Loucy (cell line): ENCODE results near the gene CNOT8.

Source experiments
- H2AFZ ChIP-seq: fragments of 200-600 bp; sonication (generic); 2 replicates; pipeline ENCODE4 v1.6.0; 2016; ENCODE audit warnings: antibody characterized with exemption, mild to moderate bottlenecking, low read length, moderate library complexity
- H3F3A ChIP-seq: fragments of 200-600 bp; 2 replicates; pipeline ENCODE4 v1.6.0; 2016; ENCODE audit warnings: antibody characterized with exemption, low read depth, mild to moderate bottlenecking
- H3K27me3 ChIP-seq: fragments of 200-600 bp; sonication (generic); 2 replicates; pipeline ENCODE4 v1.6.1; 2014; ENCODE audit warnings: low read length, mild to moderate bottlenecking; ENCODE audit not compliant: insufficient read depth, poor library complexity, severe bottlenecking
- H3K36me3 ChIP-seq: fragments of 200-600 bp; sonication (generic); 2 replicates; pipeline ENCODE4 v1.6.1; 2016; ENCODE audit warnings: low read length; ENCODE audit not compliant: insufficient read depth
- H3K4me1 ChIP-seq: fragments of 200-600 bp; sonication (generic); 2 replicates; pipeline ENCODE4 v1.5.1; 2014; ENCODE audit warnings: low read length, mild to moderate bottlenecking; ENCODE audit not compliant: insufficient read depth, poor library complexity, severe bottlenecking
- H3K4me2 ChIP-seq: fragments of 200-600 bp; sonication (generic); 2 replicates; pipeline ENCODE4 v1.6.0; 2014; ENCODE audit warnings: antibody characterized with exemption, low read length, low read depth, mild to moderate bottlenecking; ENCODE audit not compliant: poor library complexity, severe bottlenecking
- H3K4me3 ChIP-seq: fragments of 200-600 bp; sonication (generic); 2 replicates; pipeline ENCODE4 v1.5.1; 2014; ENCODE audit warnings: low read length, mild to moderate bottlenecking, mixed read lengths; ENCODE audit not compliant: poor library complexity, severe bottlenecking
- H3K79me2 ChIP-seq: fragments of 200-600 bp; sonication (generic); 2 replicates; pipeline ENCODE4 v1.6.1; 2014; ENCODE audit warnings: low read length; ENCODE audit not compliant: insufficient read depth
- H3K9ac ChIP-seq: fragments of 200-600 bp; sonication (generic); 2 replicates; pipeline ENCODE4 v1.6.0; 2014; ENCODE audit warnings: mild to moderate bottlenecking, low read depth, low read length, moderate library complexity; ENCODE audit not compliant: poor library complexity, severe bottlenecking
- H3K9me2 ChIP-seq: fragments of 200-600 bp; sonication (generic); replicated peaks from 2 replicates; pipeline ENCODE4 v1.6.1; 2016; ENCODE audit warnings: low read depth, low read length, mixed read lengths
- H3K9me3 ChIP-seq: fragments of 200-600 bp; sonication (generic); 2 replicates; pipeline ENCODE4 v1.6.1; 2014; ENCODE audit warnings: mild to moderate bottlenecking, antibody characterized with exemption, low read length, low read depth; ENCODE audit not compliant: insufficient read depth
- H4K20me1 ChIP-seq: fragments of 200-600 bp; sonication (generic); 2 replicates; pipeline ENCODE4 v1.6.0; 2014; ENCODE audit warnings: antibody characterized with exemption, low read length, mild to moderate bottlenecking; ENCODE audit not compliant: insufficient read depth, poor library complexity, severe bottlenecking
- EZH2phosphoT487 ChIP-seq: fragments of 200-600 bp; IDR thresholded peaks from 2 replicates; pipeline ENCODE4 v1.6.1; 2018; ENCODE audit warnings: antibody characterized with exemption, mild to moderate bottlenecking, moderate library complexity, borderline replicate concordance
- TF ChIP-seq, protein P1 (sequence below): fragments of 200-600 bp; sonication (generic); conservative IDR thresholded peaks from 2 replicates; pipeline ENCODE4 v1.5.1; 2014; ENCODE audit warnings: mild to moderate bottlenecking, antibody characterized with exemption, low read length

The CNOT8 gene

DNA sequence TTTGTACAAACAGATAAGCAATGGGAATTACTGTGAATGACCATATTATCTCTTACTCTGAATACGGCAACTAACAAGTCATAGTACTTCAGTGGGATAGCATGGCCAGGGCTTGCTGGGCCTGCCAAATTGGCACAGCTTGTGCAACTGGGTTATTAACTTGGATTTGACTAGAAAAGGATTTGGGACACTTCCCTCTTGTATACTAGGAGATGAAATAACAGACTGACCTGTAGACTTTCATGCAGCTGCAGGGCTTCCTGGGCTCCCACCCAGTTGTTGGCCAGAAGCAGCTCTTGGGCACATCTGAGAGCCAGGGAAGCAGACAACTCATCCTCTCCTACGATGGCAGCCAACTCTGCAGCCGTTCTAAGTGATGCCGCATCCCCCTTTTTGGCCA, 39.8 kb downstream of the CNOT8 start:
- no peak overlapping the region for H3K4me3 ChIP-seq
- H3K79me2 ChIP-seq = no peaks in the 10 kb centered on the region
- H2AFZ ChIP-seq = no peak overlapping the region
- no peaks in the 10 kb centered on the region for H3K4me1 ChIP-seq
- TF ChIP-seq, protein P1, sequence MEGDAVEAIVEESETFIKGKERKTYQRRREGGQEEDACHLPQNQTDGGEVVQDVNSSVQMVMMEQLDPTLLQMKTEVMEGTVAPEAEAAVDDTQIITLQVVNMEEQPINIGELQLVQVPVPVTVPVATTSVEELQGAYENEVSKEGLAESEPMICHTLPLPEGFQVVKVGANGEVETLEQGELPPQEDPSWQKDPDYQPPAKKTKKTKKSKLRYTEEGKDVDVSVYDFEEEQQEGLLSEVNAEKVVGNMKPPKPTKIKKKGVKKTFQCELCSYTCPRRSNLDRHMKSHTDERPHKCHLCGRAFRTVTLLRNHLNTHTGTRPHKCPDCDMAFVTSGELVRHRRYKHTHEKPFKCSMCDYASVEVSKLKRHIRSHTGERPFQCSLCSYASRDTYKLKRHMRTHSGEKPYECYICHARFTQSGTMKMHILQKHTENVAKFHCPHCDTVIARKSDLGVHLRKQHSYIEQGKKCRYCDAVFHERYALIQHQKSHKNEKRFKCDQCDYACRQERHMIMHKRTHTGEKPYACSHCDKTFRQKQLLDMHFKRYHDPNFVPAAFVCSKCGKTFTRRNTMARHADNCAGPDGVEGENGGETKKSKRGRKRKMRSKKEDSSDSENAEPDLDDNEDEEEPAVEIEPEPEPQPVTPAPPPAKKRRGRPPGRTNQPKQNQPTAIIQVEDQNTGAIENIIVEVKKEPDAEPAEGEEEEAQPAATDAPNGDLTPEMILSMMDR = no peak
- no peak for TF ChIP-seq EZH2phosphoT487
- H3K9ac ChIP-seq = no peak overlapping the region
- no peaks in the 10 kb centered on the region for H3F3A ChIP-seq
- no peaks in the 10 kb centered on the region for H3K9me2 ChIP-seq
- no peaks in the 10 kb centered on the region for H3K27me3 ChIP-seq
- H3K36me3 ChIP-seq = peaks cover 20% of the 10 kb centered on the region; the same call in 1 of the 2 replicates
- H3K9me3 ChIP-seq = no peaks in the 10 kb centered on the region
- no peaks in the 10 kb centered on the region for H4K20me1 ChIP-seq
- H3K4me2 ChIP-seq = no peak overlapping the region

DNA sequence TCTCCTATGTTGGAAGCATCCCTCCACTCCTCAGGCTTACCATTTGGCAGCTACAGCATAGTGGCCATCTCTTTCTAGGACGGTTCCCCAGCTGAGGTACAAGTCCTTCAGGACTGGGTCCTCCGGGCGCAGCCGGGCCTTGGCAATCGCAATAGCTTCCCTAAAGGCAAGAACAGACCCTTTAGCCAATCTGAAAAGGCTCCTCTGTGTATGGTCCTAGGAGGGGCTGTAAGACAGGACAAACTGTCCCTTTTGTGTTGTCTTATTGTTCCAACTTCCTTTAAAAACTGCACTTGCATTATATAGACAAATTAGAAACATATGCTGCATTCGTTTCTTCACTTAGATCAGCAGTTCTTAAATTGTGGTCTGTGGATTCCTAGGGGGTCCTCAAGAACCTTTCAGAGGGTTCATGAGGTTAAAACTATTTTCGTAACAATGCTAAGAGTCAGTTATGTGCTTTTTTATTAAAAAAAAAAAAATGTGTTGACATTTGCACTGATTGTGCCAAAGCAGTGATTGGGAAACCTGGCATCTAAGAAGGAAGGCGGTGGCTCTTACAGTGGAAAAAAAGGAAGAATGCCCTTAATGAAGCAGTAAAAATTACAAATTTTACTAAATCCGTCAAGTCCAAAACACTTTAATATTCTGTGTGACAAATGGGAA, 40.9 kb downstream of the CNOT8 start:
- Histone ChIP-seq H3K4me1 (no peaks in the 10 kb centered on the region), H3K4me3 (no peak overlapping the region), H3K36me3 (peaks cover 20% of the 10 kb centered on the region; the same call in 1 of the 2 replicates), H4K20me1 (no peaks in the 10 kb centered on the region), H3K27me3 (no peaks in the 10 kb centered on the region), H3K79me2 (no peaks in the 10 kb centered on the region), H3K9ac (no peak overlapping the region), H3K9me3 (no peaks in the 10 kb centered on the region), H2AFZ (no peak overlapping the region), H3F3A (no peaks in the 10 kb centered on the region), H3K4me2 (no peak overlapping the region), H3K9me2 (no peaks in the 10 kb centered on the region)
- TF ChIP-seq, protein P1 = no peak

DNA sequence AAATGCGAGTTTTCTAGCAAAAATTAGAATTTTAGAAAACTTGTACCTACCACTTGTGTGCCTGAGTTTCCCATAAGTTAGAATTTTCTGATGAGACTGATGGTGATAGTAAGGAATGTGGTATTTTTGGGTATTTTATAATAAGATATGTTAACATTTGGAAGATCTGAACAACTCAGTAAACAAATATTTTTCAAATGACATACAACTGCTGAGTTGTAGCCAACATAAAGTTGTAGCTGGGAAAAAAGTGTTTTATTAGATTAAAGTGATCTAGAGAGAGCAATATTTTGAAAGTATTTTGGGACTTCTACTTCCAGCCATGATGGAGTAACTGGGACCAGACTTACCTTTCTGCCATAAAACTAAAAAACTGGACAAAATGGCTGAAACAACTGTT, 41.6 kb downstream of the CNOT8 start:
- peaks cover 26% of the 10 kb centered on the region; the same call in 1 of the 2 replicates for H3K36me3 ChIP-seq

More for the DNA sequence above, 41.6 kb downstream of the CNOT8 start:
- H3K4me2 ChIP-seq = no peak overlapping the region
- no peaks in the 10 kb centered on the region for H3F3A ChIP-seq
- no peaks in the 10 kb centered on the region for H3K4me1 ChIP-seq
- H3K9ac ChIP-seq = no peak overlapping the region
- no peaks in the 10 kb centered on the region for H3K27me3 ChIP-seq
- no peak overlapping the region for H2AFZ ChIP-seq
- TF ChIP-seq, protein P1 = no peak
- no peaks in the 10 kb centered on the region for H3K9me2 ChIP-seq
- no peaks in the 10 kb centered on the region for H3K9me3 ChIP-seq
- no peaks in the 10 kb centered on the region for H4K20me1 ChIP-seq
- H3K79me2 ChIP-seq = no peaks in the 10 kb centered on the region
- no peak overlapping the region for H3K4me3 ChIP-seq
